GM12878 (cell line): ENCODE results near the gene TRIM32. TPM values are rescaled to one million over a fixed set of nuclear protein-coding genes. Genes with fewer than 3 reads are reported as not detected.

Experiments used
- CBFB ChIP-seq: IDR thresholded peaks from 2 replicates; pipeline ENCODE4 v1.6.1; 2016; ENCODE audit warnings: antibody characterized with exemption, low read depth
- ESRRA ChIP-seq: IDR thresholded peaks from 2 replicates; pipeline ENCODE4 v1.6.1; 2012; ENCODE audit warnings: mild to moderate bottlenecking, low read length, improper control_type of control experiment
- ETV6 ChIP-seq, 2 experiments: fragments of 450-650 bp in 1 of 2; IDR thresholded peaks in 1 of 2; conservative IDR thresholded peaks in 1 of 2; 2 replicates each; pipeline ENCODE4 v1.6.1; 2014; ENCODE audit warnings: antibody characterized with exemption in 1 of 2, borderline replicate concordance in 1 of 2, low read depth in 1 of 2, mild to moderate bottlenecking in 1 of 2, moderate library complexity in 1 of 2
- GABPA ChIP-seq: IDR thresholded peaks from 2 replicates; pipeline ENCODE4 v1.6.1; 2014; ENCODE audit warnings: antibody characterized with exemption, low read depth, mild to moderate bottlenecking, inconsistent platforms
- HDAC6 ChIP-seq: fragments of 200-600 bp; sonication (generic); IDR thresholded peaks from one replicate; pipeline ENCODE4 v1.8.0; 2017; ENCODE audit warnings: antibody characterized with exemption; ENCODE audit not compliant: unreplicated experiment
- NFYA ChIP-seq: IDR thresholded peaks from 2 replicates; pipeline ENCODE4 v1.6.1; 2011; ENCODE audit warnings: low read depth, mild to moderate bottlenecking, low read length, improper control_type of control experiment, borderline replicate concordance
- SREBF1 ChIP-seq: IDR thresholded peaks from 2 replicates; pipeline ENCODE4 v1.6.1; 2012; ENCODE audit warnings: mild to moderate bottlenecking, low read length
- polyA plus RNA-seq, 11 experiments: library from polyadenylated mRNA; depleted of rRNA in 4 of 11; unstranded in 6 of 11; stranded (reverse) in 5 of 11; fragments of >200 nt; fragmentation: Nextera tagmentation in 4 of 11; fragmentation: Illumina TruSeq in 1 of 11; extraction: Ambion mirVana in 4 of 11; extraction: Trizol in 1 of 11; gene quantifications; 1 replicate in 1 of 11; 2 replicates in 10 of 11; pipeline versions ENCODE4 v1.2.1 to v1.2.3, GENCODE V29; 2011 to 2016; ENCODE audit warnings: inconsistent platforms in 2 of 11, missing spikeins in 2 of 11, low read depth in 1 of 11
- total RNA-seq, 4 experiments: library from RNA; depleted of rRNA in 3 of 4; stranded (reverse); fragments of >200 nt in 3 of 4; fragmentation: Illumina TruSeq in 1 of 4; extraction: Trizol in 1 of 4; gene quantifications; 2 replicates each; pipeline versions ENCODE4 v1.2.1 to v1.2.3, GENCODE V29; 2013 to 2021
- TF ChIP-seq, protein P1 (sequence below): fragments of 450-650 bp; conservative IDR thresholded peaks from 2 replicates; pipeline ENCODE4 v1.6.1; 2017; ENCODE audit warnings: mild to moderate bottlenecking, moderate library complexity
- TF ChIP-seq, protein P2 (sequence below): fragments of 450-650 bp; IDR thresholded peaks from 2 replicates; pipeline ENCODE4 v1.6.1; 2017; ENCODE audit warnings: mild to moderate bottlenecking, moderate library complexity
- TF ChIP-seq, protein P3 (sequence below): fragments of 450-650 bp; IDR thresholded peaks from 2 replicates; pipeline ENCODE4 v1.6.1; 2014; ENCODE audit warnings: mild to moderate bottlenecking
- TF ChIP-seq, protein P4 (sequence below): fragments of 450-650 bp; formaldehyde crosslinking; IDR thresholded peaks from 2 replicates; pipeline ENCODE4 v1.4.0; 2022; ENCODE audit warnings: mild to moderate bottlenecking, moderate library complexity

Gene TRIM32
- total and polyA plus RNA-seq, 10 of the 15 experiments (the other 5 are each of a cell fraction or from before 2014, with no cell fraction given): 7.1 to 23.8 (median 12.2) TPM

DNA sequence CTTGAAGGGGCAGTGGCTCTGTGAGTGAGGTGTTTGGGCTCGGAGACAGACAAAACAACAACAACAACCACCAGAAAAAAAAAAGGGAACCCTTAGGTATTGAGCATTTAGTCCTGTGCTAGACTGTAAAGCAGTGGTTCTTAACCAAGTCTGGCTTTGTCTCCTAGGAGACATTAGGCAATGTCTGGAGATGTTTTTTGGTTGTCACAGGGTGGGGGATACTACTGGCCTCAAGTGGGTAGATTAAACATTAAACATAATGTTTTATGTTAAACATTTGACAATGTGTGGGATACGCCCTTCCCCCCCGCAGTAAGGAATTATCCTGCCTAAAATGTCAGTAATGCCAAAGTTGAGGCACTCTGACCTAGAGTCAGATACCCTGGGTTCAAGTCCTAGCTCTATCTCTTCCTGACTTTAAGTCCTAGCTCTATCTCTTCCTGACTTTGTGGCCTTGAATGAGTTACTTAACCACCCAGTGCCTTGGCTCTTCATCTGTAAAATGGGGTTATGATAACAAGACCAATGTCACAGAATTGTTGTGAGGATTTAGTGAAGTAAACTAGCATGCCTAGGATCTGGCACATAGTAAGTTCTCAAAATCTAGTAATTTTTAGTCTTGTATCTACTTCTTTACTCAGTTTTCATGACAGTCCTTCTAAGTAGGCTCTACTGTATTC is 1.8 kb downstream of the TRIM32 start (continued):
- TF ChIP-seq, protein P1, sequence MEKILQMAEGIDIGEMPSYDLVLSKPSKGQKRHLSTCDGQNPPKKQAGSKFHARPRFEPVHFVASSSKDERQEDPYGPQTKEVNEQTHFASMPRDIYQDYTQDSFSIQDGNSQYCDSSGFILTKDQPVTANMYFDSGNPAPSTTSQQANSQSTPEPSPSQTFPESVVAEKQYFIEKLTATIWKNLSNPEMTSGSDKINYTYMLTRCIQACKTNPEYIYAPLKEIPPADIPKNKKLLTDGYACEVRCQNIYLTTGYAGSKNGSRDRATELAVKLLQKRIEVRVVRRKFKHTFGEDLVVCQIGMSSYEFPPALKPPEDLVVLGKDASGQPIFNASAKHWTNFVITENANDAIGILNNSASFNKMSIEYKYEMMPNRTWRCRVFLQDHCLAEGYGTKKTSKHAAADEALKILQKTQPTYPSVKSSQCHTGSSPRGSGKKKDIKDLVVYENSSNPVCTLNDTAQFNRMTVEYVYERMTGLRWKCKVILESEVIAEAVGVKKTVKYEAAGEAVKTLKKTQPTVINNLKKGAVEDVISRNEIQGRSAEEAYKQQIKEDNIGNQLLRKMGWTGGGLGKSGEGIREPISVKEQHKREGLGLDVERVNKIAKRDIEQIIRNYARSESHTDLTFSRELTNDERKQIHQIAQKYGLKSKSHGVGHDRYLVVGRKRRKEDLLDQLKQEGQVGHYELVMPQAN: no peak
- no peak for TF ChIP-seq SREBF1
- TF ChIP-seq ESRRA: no peak
- TF ChIP-seq CBFB: no peak
- TF ChIP-seq GABPA: no peak
- TF ChIP-seq, protein P2, sequence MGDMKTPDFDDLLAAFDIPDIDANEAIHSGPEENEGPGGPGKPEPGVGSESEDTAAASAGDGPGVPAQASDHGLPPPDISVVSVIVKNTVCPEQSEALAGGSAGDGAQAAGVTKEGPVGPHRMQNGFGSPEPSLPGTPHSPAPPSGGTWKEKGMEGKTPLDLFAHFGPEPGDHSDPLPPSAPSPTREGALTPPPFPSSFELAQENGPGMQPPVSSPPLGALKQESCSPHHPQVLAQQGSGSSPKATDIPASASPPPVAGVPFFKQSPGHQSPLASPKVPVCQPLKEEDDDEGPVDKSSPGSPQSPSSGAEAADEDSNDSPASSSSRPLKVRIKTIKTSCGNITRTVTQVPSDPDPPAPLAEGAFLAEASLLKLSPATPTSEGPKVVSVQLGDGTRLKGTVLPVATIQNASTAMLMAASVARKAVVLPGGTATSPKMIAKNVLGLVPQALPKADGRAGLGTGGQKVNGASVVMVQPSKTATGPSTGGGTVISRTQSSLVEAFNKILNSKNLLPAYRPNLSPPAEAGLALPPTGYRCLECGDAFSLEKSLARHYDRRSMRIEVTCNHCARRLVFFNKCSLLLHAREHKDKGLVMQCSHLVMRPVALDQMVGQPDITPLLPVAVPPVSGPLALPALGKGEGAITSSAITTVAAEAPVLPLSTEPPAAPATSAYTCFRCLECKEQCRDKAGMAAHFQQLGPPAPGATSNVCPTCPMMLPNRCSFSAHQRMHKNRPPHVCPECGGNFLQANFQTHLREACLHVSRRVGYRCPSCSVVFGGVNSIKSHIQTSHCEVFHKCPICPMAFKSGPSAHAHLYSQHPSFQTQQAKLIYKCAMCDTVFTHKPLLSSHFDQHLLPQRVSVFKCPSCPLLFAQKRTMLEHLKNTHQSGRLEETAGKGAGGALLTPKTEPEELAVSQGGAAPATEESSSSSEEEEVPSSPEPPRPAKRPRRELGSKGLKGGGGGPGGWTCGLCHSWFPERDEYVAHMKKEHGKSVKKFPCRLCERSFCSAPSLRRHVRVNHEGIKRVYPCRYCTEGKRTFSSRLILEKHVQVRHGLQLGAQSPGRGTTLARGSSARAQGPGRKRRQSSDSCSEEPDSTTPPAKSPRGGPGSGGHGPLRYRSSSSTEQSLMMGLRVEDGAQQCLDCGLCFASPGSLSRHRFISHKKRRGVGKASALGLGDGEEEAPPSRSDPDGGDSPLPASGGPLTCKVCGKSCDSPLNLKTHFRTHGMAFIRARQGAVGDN: no peak
- TF ChIP-seq, protein P3, sequence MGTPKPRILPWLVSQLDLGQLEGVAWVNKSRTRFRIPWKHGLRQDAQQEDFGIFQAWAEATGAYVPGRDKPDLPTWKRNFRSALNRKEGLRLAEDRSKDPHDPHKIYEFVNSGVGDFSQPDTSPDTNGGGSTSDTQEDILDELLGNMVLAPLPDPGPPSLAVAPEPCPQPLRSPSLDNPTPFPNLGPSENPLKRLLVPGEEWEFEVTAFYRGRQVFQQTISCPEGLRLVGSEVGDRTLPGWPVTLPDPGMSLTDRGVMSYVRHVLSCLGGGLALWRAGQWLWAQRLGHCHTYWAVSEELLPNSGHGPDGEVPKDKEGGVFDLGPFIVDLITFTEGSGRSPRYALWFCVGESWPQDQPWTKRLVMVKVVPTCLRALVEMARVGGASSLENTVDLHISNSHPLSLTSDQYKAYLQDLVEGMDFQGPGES: no peak
- no peak for TF ChIP-seq HDAC6
- TF ChIP-seq NFYA: no peak
- no peak for TF ChIP-seq ETV6 (conservative IDR thresholded peaks at IDR 0.05 in 1 of 2, IDR thresholded peaks at IDR 0.05 in 1 of 2; ENCODE audit: borderline replicate concordance in 1 of 2, low read depth in 1 of 2)
- TF ChIP-seq, protein P4, sequence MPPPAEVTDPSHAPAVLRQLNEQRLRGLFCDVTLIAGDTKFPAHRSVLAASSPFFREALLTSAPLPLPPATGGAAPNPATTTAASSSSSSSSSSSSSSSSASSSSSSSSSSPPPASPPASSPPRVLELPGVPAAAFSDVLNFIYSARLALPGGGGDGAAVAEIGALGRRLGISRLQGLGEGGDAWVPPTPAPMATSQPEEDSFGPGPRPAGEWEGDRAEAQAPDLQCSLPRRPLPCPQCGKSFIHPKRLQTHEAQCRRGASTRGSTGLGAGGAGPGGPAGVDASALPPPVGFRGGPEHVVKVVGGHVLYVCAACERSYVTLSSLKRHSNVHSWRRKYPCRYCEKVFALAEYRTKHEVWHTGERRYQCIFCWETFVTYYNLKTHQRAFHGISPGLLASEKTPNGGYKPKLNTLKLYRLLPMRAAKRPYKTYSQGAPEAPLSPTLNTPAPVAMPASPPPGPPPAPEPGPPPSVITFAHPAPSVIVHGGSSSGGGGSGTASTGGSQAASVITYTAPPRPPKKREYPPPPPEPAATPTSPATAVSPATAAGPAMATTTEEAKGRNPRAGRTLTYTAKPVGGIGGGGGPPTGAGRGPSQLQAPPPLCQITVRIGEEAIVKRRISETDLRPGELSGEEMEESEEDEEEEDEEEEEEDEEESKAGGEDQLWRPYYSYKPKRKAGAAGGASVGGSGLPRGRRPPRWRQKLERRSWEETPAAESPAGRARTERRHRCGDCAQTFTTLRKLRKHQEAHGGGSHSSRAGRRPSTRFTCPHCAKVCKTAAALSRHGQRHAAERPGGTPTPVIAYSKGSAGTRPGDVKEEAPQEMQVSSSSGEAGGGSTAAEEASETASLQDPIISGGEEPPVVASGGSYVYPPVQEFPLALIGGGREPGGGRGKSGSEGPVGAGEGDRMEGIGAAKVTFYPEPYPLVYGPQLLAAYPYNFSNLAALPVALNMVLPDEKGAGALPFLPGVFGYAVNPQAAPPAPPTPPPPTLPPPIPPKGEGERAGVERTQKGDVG (CRISPR knock-in tag): no peak
- TF ChIP-seq, all 136 proteins: peak for 0
